Endothelial cell (in vitro differentiated cells): ENCODE data around the gene OR3A1. TPM values are rescaled to one million over a fixed set of nuclear protein-coding genes. Genes with fewer than 3 reads are reported as not detected.
"Not testable (repeated sequence)": the region's sequence is repeated elsewhere in the genome, so short reads cannot be mapped to it uniquely, and the experiment has no call there.

ENCODE experiments used
- DNase-seq: peaks from one replicate; pipeline ENCODE4 v3.0.0; 2021; ENCODE audit warnings: low spot score
- H3K27ac Mint-ChIP-seq: one replicate; pipeline ENCODE4 v1.8.0; 2021; ENCODE audit warnings: mixed read lengths, inconsistent platforms; ENCODE audit not compliant: unreplicated experiment
- H3K27me3 Mint-ChIP-seq: one replicate; pipeline ENCODE4 v1.8.0; 2021; ENCODE audit warnings: mild to moderate bottlenecking, moderate library complexity, mixed read lengths, inconsistent platforms; ENCODE audit not compliant: unreplicated experiment
- H3K36me3 Mint-ChIP-seq: one replicate; pipeline ENCODE4 v1.8.0; 2021; ENCODE audit warnings: mild to moderate bottlenecking, low read depth, mixed read lengths, inconsistent platforms; ENCODE audit not compliant: unreplicated experiment
- H3K4me1 Mint-ChIP-seq: one replicate; pipeline ENCODE4 v1.8.0; 2021; ENCODE audit warnings: mild to moderate bottlenecking, mixed read lengths, inconsistent platforms; ENCODE audit not compliant: unreplicated experiment
- H3K4me3 Mint-ChIP-seq: one replicate; pipeline ENCODE4 v1.8.0; 2021; ENCODE audit warnings: mild to moderate bottlenecking, mixed read lengths, inconsistent platforms; ENCODE audit not compliant: unreplicated experiment
- H3K9me3 Mint-ChIP-seq: one replicate; pipeline ENCODE4 v1.8.0; 2021; ENCODE audit warnings: mixed read lengths, inconsistent platforms; ENCODE audit not compliant: unreplicated experiment
- long read RNA-seq: library from polyadenylated mRNA; unstranded; transcript quantifications from one replicate; pipeline ENCODE4 v2.0.0, GENCODE V29; 2020; ENCODE audit not compliant: unreplicated experiment
- total RNA-seq: library from RNA; stranded (reverse); fragmentation: NEBNext Ultra II Directional; extraction: Animal tissue kit (Norgen Biotek cat#: 25700); gene quantifications from one replicate; pipeline ENCODE4 v1.2.1, GENCODE V29; 2021; ENCODE audit not compliant: unreplicated experiment
- TF ChIP-seq, protein P1 (sequence below): fragments of 200-600 bp; sonication (generic); IDR thresholded peaks from one replicate; pipeline ENCODE4 v1.5.0; 2021; ENCODE audit warnings: antibody characterized with exemption; ENCODE audit not compliant: unreplicated experiment

Gene OR3A1, protein sequence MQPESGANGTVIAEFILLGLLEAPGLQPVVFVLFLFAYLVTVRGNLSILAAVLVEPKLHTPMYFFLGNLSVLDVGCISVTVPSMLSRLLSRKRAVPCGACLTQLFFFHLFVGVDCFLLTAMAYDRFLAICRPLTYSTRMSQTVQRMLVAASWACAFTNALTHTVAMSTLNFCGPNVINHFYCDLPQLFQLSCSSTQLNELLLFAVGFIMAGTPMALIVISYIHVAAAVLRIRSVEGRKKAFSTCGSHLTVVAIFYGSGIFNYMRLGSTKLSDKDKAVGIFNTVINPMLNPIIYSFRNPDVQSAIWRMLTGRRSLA
- total RNA-seq = not detected
- long read RNA-seq = 0 reads

GRCh38 chr17:3298260-3298659 lies at the start of gene OR3A1:
Gene OR3A1, minus strand, starts transcription at chr17:3298360. Its CDS starts 5,778 bp downstream, at chr17:3292582.
- Mint-ChIP-seq H3K4me1 (no peaks in the 10 kb centered on the region), H3K27me3 (peaks cover 4% of the 10 kb centered on the region), H3K36me3 (no peaks in the 10 kb centered on the region), H3K9me3 (no peaks in the 10 kb centered on the region), H3K27ac (no peak within 1 kb of the TSS), H3K4me3 (no peak within 1 kb of the TSS)
- TF ChIP-seq, protein P1, sequence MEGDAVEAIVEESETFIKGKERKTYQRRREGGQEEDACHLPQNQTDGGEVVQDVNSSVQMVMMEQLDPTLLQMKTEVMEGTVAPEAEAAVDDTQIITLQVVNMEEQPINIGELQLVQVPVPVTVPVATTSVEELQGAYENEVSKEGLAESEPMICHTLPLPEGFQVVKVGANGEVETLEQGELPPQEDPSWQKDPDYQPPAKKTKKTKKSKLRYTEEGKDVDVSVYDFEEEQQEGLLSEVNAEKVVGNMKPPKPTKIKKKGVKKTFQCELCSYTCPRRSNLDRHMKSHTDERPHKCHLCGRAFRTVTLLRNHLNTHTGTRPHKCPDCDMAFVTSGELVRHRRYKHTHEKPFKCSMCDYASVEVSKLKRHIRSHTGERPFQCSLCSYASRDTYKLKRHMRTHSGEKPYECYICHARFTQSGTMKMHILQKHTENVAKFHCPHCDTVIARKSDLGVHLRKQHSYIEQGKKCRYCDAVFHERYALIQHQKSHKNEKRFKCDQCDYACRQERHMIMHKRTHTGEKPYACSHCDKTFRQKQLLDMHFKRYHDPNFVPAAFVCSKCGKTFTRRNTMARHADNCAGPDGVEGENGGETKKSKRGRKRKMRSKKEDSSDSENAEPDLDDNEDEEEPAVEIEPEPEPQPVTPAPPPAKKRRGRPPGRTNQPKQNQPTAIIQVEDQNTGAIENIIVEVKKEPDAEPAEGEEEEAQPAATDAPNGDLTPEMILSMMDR = no peak
- no peak for DNase-seq

GRCh38 chr17:3342782-3343181 lies 44.6 kb upstream of the OR3A1 start:
- not testable (repeated sequence) for H3K4me3 Mint-ChIP-seq, DNase-seq, H3K27me3 Mint-ChIP-seq, H3K4me1 Mint-ChIP-seq, H3K27ac Mint-ChIP-seq, H3K36me3 Mint-ChIP-seq
- H3K9me3 Mint-ChIP-seq = peaks cover 14% of the 10 kb centered on the region

- H3K9me3 Mint-ChIP-seq = no peaks in the 10 kb centered on the region
- H3K4me1 Mint-ChIP-seq = no peaks in the 10 kb centered on the region
- H3K27me3 Mint-ChIP-seq = no peaks in the 10 kb centered on the region
- H3K27ac Mint-ChIP-seq = no peak overlapping the region
- no peak overlapping the region for H3K4me3 Mint-ChIP-seq
- no peak for DNase-seq
- no peaks in the 10 kb centered on the region for H3K36me3 Mint-ChIP-seq
- TF ChIP-seq, protein P1 = no peak
Observed at GRCh38 chr17:3335876-3336275, 37.7 kb upstream of the OR3A1 start.

DNA sequence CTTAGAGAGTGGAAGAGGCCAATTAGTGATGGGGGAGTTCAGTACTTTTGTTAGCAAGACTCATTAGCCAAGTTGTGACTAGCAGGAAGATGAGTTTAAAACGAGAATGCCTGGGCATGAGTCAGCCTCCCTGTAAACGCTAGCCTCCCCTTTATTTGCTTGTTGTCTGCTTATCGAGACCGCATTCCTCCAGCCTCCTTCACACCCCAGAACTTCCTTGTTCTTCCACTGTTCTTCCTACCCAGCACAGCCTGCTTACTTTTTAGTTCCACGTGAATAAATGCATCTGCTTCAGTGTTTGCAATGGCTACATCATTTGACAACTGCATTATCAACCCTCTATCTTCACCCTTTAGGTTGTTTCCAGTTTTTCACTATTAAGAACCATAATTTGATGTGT lies 20.2 kb upstream of the OR3A1 start:
- no peak for DNase-seq
- Mint-ChIP-seq H3K27me3 (peaks cover 2% of the 10 kb centered on the region), H3K9me3 (no peaks in the 10 kb centered on the region), H3K4me3 (no peak overlapping the region), H3K4me1 (no peaks in the 10 kb centered on the region), H3K27ac (no peak overlapping the region), H3K36me3 (no peaks in the 10 kb centered on the region)
- TF ChIP-seq, protein P1 = no peak

DNA sequence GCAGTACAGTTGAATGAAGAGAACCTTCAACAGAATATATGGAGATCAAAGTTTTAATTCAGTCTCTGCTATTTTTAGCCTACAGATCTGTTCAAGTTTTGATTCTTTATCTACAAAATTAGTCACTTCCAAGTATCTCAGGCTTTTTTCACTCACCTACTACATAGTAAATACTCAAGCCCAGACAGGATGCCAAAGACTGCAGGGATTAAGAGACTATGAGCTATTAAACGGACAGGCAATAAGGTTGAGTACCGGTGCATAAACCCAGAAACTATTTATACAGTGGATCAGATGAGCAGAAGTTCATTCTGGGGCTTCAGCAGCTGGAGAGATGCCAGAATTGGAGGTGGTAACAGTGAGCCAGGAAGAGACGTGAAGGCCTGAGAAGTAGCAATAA lies 18.7 kb upstream of the OR3A1 start:
- no peaks in the 10 kb centered on the region for H3K36me3 Mint-ChIP-seq
- no peak overlapping the region for H3K27ac Mint-ChIP-seq
- no peak overlapping the region for H3K4me3 Mint-ChIP-seq
- TF ChIP-seq, protein P1 = no peak
- no peak for DNase-seq
- no peaks in the 10 kb centered on the region for H3K9me3 Mint-ChIP-seq
- no peaks in the 10 kb centered on the region for H3K4me1 Mint-ChIP-seq
- H3K27me3 Mint-ChIP-seq = no peaks in the 10 kb centered on the region
